Measurements from ENCODE around the gene CIAO2B. TPM values are rescaled to one million over a fixed set of nuclear protein-coding genes. Genes with fewer than 3 reads are reported as not detected.

CIAO2B gene
- total RNA-seq, result 139 and 204 TPM in 2 replicates

GRCh38 chr16:66934138-66934838 lies at the start of gene CIAO2B:
Gene CIAO2B (minus strand): TSS chr16:66934402. CDS start chr16:66934364, 38 bp downstream.

DNA sequence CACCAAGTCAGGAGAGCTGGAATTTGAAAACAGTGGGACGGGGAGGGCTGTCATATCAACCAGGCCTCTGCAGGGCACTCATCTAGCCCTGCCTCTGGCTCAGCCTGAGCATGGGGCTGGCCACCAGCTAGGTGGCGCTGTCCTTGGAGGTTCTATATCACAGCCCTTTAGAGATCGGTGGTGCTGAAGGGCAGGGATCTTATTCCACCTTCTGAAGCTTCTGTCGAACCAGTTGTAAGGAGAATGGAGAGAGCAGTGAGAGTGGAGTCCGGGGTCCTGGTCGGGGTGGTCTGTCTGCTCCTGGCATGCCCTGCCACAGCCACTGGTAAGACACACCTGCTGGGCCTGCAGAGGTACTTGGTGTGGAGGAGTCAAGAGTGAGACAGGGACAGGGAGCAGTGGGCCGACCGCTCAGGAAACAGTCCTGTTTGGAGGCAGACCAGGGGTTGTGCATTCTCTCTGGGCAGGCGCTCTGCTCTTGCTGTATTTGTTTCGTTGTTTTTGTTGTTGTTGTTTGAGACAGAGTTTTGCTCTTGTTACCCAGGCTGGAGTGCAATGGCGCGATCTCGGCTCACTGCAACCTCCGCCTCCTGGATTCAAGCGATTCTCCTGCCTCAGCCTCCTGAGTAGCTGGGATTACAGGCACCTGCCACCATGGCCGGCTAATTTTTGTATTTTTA lies 27.0 kb upstream of the CIAO2B start, which contains the start of gene CES3:
Gene CES3 (plus strand): TSS at position 202 of the 680 bp plus-strand sequence. CDS start 42 bp downstream, at position 244.

GRCh38 chr16:66935314-66936011 lies 1.3 kb upstream of the CIAO2B start, which contains the start of gene CES2:
Gene CES2 (plus strand): TSS chr16:66935516. CDS start chr16:66935636, 120 bp downstream.

GRCh38 chr16:66925322-66925840 lies 8.8 kb downstream of the CIAO2B start, which contains the start of gene RRAD:
Gene RRAD (minus strand): TSS chr16:66925535. CDS start chr16:66925179, 356 bp downstream.

GRCh38 chr16:66918803-66919568 lies 15.2 kb downstream of the CIAO2B start, which contains the start of gene CDH16:
Gene CDH16 (minus strand): TSS chr16:66918885. CDS start chr16:66918065, 820 bp downstream.

Other genes with a start within 250 kb of the CIAO2B start
- gene CMTM4, start 237.7 kb downstream of the CIAO2B start, total RNA-seq, result 17.5 and 23.0 TPM in 2 replicates
- gene DYNC1LI2, start 182.8 kb downstream of the CIAO2B start, total RNA-seq, result 164 and 205 TPM in 2 replicates
- under 0.01 TPM in 1 of 2 replicates, not detected in the other for gene TERB1, start 132.8 kb downstream of the CIAO2B start, total RNA-seq
- gene NAE1, start 103.4 kb downstream of the CIAO2B start, total RNA-seq, result 63.5 and 78.5 TPM in 2 replicates
- gene CA7, start 90.0 kb downstream of the CIAO2B start, total RNA-seq, result not detected in 2 replicates
- 8.0 and 20.1 TPM in 2 replicates for gene PDP2, start 53.9 kb downstream of the CIAO2B start, total RNA-seq
- not detected in 2 replicates for gene CDH16, start 15.5 kb downstream of the CIAO2B start, total RNA-seq
- 21.1 and 37.4 TPM in 2 replicates for gene RRAD, start 8.9 kb downstream of the CIAO2B start, total RNA-seq
- 18.4 and 32.4 TPM in 2 replicates for gene CES2, start 1.1 kb upstream of the CIAO2B start, total RNA-seq
- 0.65 and 0.89 TPM in 2 replicates for gene CES3, start 26.9 kb upstream of the CIAO2B start, total RNA-seq
- 1.3 and 3.0 TPM in 2 replicates for gene CES4A, start 54.2 kb upstream of the CIAO2B start, total RNA-seq
- 98.3 and 162 TPM in 2 replicates for gene CBFB, start 94.7 kb upstream of the CIAO2B start, total RNA-seq
- gene PHAF1, start 175.5 kb upstream of the CIAO2B start, total RNA-seq, result 12.2 and 20.3 TPM in 2 replicates
- gene B3GNT9, start 216.6 kb upstream of the CIAO2B start, total RNA-seq, result 33.4 and 51.1 TPM in 2 replicates
- gene TRADD, start 225.5 kb upstream of the CIAO2B start, total RNA-seq, result 16.5 and 19.0 TPM in 2 replicates
- 11.6 and 13.1 TPM in 2 replicates for gene FBXL8, start 225.6 kb upstream of the CIAO2B start, total RNA-seq
- 6.5 and 7.9 TPM in 2 replicates for gene HSF4, start 230.3 kb upstream of the CIAO2B start, total RNA-seq
- gene NOL3, start 236.1 kb upstream of the CIAO2B start, total RNA-seq, result 21.1 and 22.9 TPM in 2 replicates
- gene MATCAP1, start 249.6 kb upstream of the CIAO2B start, total RNA-seq, result 9.8 and 12.4 TPM in 2 replicates

Data from smooth muscle cell of the umbilical artery (primary cell).